ENCODE results near the gene NT5DC1.

DNA sequence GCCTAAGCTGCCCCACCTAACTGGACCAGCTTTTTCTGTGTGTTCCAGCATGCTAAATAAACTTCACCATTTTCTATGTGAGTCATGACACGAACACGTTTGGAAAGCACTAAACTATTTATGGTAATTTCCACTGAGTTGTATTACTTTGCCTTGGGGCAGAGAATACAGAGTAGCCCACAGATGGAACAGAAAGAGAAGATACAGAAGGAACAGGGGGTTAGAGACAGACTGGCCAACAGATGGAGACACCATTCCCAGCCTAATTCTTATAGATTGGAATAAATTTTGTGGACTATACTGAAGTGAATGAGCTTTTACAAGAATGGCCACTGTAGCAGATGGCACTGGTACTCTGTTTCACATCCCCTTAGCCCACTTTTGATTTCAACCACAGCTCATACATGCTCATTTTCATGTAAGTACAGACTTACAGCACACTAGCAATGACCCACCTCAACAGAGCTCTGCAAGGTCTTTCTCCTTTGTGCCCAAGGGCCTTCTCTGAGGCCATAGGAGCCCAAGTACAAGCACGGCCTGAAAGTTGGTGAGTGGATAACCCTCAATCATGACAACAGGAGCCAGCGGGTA lies 13.1 kb upstream of the NT5DC1 start:
- TF ChIP-seq, protein P1, sequence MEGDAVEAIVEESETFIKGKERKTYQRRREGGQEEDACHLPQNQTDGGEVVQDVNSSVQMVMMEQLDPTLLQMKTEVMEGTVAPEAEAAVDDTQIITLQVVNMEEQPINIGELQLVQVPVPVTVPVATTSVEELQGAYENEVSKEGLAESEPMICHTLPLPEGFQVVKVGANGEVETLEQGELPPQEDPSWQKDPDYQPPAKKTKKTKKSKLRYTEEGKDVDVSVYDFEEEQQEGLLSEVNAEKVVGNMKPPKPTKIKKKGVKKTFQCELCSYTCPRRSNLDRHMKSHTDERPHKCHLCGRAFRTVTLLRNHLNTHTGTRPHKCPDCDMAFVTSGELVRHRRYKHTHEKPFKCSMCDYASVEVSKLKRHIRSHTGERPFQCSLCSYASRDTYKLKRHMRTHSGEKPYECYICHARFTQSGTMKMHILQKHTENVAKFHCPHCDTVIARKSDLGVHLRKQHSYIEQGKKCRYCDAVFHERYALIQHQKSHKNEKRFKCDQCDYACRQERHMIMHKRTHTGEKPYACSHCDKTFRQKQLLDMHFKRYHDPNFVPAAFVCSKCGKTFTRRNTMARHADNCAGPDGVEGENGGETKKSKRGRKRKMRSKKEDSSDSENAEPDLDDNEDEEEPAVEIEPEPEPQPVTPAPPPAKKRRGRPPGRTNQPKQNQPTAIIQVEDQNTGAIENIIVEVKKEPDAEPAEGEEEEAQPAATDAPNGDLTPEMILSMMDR (IDR thresholded peaks at IDR 0.05), result no peak
- no peak for TF ChIP-seq EZH2 (IDR thresholded peaks at IDR 0.05; ENCODE audit: borderline replicate concordance, insufficient read depth, low read depth, low read length, poor library complexity, severe bottlenecking)
